GM21367 (cell line): ENCODE results near the gene NSMF.
"Not testable (repeated sequence)": the region's sequence is repeated elsewhere in the genome, so short reads cannot be mapped to it uniquely, and the experiment has no call there.

Experiments
- ATAC-seq: cut with Tn5 transposase; IDR thresholded peaks from one replicate; pipeline ENCODE4 v1.9.1; 2021; ENCODE audit not compliant: unreplicated experiment

The NSMF gene

GRCh38 chr9:137417161-137418021 is 41.7 kb downstream of the NSMF start:
- no peak for ATAC-seq

DNA sequence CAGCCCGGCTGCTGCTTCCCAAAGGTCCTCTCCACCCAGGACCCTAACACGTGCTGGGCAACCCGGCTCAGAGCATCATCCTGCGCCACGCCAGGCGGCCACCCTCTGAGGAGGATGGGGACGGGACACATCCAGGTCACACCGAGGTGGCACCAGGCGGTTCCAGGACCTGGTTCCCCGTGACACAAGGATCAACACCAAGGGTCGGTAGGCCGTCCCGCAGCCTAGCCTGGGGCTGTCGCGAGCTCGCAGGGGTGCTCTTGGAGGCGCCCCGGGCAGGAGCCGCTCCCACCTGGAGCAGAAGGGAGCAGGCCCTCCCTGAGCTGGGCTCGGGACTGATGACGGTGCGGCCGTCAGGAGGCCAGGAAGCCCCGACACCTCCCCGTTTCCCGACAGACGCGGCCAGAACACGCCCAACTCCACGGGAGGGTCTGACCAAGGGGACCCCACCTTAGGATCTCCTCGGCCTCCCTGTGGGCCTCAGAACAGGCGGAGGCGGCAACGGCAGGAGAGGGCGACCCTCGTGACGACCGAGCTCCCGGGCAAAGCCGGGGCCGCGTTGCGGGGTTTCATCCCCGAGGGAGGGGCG is 42.5 kb downstream of the NSMF start:
- no peak for ATAC-seq

DNA sequence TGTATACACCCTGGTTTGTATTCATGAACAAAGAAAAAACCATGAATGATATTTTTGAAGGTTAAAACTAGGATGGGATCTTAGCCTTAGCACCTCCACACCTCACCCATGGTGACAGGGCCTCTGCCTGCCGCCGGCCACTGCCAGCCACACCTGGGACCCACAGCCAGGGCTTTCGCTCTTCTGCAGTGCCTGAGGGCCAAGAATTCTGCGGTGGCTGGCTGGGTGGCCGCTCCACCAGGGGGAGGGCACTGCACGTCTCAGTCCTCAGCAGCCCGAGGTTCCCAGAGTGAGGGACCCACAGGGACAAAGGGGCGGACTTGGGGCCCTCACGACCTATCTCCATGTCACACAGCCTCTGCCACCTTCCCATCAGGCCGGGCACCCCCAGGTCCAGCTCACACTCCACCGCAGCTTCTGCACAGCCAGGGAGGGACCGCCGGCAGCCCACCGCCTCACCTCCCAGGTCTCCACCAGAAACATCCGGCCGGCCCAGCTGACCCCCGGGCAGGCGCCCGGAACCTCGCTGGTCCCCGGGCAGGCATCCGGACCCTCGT is 43.0 kb downstream of the NSMF start:
- no peak for ATAC-seq

GRCh38 chr9:137415451-137415850 is 43.7 kb downstream of the NSMF start:
- ATAC-seq, result no peak

GRCh38 chr9:137412431-137412830 is 46.7 kb downstream of the NSMF start:
- ATAC-seq, result no peak

DNA sequence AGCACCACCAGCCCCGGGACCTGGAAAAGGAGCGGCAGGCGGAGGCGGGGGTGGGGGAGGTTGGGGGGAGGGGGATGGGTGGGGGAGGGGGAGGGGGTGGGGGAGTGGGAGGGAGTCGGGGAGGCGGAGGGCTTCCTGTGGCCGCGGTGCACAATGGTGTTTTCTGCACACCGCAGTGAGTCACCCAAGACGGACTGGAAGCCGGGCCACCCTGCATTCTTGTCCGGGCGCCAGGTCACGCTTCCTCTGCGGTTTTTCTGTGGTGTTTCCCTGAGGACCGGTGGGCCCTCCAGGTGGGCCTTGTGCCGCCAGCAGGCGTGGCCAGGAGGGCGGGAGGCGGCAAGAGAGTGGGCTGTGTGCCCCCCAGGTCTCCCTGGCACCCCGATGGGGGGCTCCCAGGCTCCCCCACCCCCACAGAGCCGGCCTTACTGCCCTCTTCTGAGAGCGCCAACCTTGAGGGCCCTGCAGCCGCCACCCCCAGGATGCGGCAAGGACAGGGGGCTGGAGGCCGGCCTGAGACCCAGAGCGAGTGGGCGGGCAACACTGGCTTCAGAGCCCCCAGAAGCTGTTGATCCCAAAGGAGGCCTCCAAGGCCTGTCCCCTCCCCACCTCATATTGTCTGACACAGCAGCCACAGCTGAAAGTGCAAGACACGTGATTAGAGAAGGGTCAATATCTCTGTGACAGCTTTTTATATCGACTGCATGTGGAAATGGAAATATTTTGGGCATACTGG is 47.3 kb downstream of the NSMF start:
- ATAC-seq, result no peak

DNA sequence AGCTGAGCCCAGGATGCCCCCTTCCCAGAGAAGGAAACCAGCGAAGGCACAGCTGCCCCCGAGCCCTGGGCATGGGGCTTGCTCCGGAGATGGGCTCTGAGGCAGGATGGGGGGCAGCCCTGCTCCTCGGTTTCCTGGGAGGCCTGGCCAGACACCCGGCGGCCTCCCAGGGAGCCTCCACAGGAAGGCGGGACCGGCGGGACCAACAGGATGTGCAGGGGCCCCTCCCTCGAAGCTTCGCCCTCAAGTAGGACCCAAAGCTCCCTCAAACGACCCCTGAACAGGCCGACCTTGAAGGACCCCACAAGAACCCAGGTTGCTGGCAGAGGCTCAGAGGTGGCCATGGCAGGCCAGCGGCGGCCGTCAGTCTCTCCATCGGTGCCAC is 47.9 kb downstream of the NSMF start:
- no peak for ATAC-seq

DNA sequence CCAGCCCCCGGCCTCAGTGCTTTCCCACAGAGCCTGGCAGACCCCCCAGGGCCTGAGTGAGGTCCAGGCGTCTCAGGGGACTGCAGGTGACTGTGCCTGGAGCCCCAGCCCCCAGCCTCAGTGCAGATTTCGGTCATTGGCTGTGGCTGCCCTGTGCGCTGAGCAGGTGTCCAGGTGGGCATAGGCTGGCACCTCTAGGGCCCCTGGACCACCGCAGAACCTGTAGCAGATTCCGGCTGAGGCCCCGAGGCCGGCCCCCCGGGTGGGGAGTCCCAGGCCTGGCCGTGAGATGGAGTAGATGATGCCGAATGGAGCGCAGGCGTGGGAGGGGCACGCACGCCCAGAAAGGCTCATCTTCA is 48.3 kb downstream of the NSMF start:
- ATAC-seq, result no peak

DNA sequence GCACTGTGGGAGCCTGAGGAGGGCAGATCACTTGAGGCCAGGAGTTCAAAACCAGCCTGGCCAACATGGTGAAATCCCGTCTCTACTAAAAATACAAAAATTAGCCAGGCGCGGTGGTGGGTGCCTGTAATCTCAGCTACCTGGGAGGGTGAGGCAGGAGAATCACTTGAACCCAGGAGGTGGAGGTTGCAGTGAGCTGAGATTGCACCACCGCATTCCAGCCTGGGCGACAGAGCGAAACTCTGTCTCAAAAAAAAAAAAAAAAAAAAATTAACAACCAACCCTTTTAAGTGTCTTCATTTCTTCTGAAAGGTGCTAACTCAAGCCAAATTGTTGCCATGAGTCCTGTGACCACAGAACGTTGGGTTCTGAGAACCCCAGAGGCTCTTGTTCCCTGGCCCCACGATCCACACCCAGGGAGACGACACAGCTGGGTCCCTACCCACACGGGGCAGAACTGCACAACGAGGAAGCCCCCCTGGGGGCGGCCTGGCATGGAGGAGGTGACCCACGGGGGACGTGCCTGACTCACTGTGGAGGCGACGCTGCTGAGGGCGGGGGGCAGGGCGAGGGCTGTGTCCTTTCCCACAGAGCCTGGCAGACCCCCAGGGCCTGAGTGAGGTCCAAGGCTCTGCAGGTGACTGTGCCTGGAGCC is 48.8 kb downstream of the NSMF start:
- ATAC-seq, result not testable (repeated sequence)

GRCh38 chr9:137409515-137409914 is 49.6 kb downstream of the NSMF start:
- no peak for ATAC-seq

- no peak for ATAC-seq
These were observed 50.3 kb downstream of the NSMF start for GRCh38 chr9:137408651-137409405.

DNA sequence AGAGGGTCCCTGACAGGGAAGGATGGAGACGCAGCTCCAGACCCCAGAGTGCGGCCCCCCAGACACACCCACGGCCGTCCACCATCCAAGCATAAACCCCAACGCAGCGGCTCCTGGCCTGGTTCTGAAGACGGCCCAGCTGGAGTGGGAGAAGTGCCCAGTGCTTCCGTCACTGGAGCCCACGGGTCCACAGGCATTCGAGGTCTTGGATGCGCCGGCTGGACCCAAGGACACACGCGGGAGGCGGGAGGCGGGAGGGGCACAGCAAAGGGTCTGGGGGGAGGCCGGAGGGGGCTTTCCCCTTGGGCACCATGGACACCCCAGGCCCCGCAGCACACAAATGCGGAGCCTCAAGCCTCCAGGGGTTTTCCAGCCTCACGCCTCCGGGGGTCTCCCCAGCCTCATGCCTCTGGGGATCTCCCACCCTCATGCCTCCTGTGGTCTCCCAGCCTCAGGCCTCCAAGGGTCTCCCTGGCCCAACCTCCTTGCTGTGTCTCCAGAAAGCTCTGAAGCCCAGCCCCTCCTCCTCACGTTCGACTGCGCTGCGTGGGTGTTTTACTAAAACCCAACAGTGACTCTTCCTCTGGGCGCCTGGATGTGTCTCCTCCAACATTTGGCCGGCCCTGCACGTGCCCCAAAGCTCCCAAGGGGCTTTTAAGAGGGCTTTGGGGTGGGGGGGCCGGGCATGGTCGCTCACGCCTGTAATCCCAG is 51.4 kb downstream of the NSMF start:
- no peak for ATAC-seq

DNA sequence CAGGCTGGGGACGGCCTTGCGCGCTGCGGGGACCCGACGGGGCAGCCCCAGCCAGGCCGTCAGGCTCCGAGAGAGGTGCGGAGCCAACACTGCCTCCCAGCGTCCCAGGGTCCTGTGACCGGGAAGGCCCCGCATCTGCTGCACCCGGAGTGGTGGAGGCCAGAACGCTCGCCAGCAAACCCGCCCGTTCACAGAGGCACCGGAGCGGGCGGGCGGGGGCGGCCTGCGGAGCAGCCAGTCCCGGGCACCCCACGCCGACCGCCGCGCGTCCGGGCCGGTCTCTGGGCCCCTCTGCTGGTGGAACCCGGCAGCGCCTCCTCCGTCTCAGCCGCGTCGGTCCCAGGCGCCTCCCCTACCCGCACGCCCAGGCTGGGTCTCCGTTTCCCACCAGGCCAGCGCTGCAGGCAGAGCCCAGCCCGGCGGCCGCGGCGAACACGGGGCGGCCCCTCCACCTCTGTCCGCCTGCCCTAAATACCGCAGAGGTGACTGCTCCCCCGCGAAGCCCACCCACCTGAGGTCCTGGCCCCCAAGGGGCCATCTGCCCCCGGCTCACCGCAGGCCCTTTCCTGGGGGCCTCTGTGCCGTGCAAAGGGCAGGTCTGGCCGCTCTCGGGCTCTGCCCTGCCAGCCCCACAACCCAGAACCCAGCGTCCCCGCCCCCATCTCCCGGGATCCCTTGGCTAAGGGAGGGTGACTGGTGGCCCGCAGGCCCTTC is 52.1 kb downstream of the NSMF start:
- no peak for ATAC-seq

DNA sequence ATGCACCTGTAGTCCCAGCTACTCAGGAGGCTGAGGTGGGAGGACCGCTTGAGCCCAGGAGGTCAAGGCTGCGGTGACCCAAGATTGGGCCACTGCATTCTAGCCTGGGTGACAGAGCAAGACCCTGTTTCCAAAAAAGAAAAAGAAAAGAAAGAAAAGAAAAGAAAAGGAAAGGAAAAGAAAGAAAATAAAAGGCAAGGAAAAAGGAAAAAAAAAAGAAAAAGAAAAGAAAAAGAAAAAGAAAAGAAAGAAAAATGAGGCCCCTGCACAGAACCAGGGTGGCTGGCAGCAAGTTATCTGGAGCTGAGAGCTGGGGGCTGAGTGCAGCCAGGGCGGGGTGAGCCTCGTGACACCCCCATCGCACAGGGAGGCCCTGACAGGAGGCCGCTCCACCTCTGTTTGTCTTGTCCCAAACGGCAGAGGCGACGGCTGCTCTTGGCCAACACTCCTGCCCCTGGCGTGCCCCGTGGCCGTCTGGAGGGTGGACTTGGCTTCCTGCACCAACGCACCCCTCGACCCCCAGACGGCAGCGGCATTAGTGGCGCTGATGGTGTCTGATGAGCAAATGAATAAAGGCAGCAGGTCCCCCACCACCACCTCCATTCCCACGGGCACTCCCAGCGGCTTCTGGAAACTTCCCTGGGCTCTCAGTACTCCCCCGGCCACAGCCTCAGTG is 52.9 kb downstream of the NSMF start:
- no peak for ATAC-seq

DNA sequence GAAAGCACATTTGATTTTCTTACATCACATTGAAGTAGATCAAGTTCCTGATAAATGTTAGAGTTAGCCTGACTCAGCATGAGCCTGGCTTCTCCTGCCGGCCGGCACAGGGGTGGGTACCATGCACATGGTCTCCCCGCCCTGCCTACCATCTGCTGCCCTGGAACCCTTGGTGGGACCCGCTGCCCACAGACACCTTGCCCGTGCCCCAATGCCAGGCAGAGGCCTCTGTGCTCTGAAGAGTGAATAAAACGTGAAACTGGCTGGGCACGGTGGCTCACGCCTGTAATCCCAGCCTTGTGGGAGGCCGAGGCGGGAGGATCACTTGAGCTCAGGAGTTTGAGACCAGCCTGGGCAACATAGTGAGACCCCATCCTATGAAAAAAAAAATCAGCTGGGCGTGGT is 53.5 kb downstream of the NSMF start:
- ATAC-seq, result no peak

- no peak for ATAC-seq
These were observed 54.1 kb downstream of the NSMF start for GRCh38 chr9:137404961-137405567.

- no peak for ATAC-seq
These were observed 55.9 kb downstream of the NSMF start for GRCh38 chr9:137403269-137403668.

GRCh38 chr9:137402746-137403145 is 56.4 kb downstream of the NSMF start:
- ATAC-seq, result no peak
